Thyroid gland (tissue), 4 donors: ENCODE results near the gene RNF10. TPM values are rescaled to one million over a fixed set of nuclear protein-coding genes. Genes with fewer than 3 reads are reported as not detected.

ENCODE experiments used
- DNase-seq, 2 donors: peaks; one replicate each; pipeline ENCODE4 v3.0.0-alpha.2; 2019
- H3K27ac ChIP-seq, 3 donors: fragments of 200-600 bp; sonication (generic); 1 replicate in 2 of 3; 2 replicates in 1 of 3; pipeline ENCODE4 v1.5.1; 2016 to 2019; ENCODE audit warnings: mild to moderate bottlenecking in 1 of 3, moderate library complexity in 1 of 3
- H3K27me3 ChIP-seq: fragments of 200-600 bp; sonication (generic); one replicate; pipeline ENCODE4 v1.5.1; 2019
- H3K36me3 ChIP-seq, 2 donors: fragments of 200-600 bp; sonication (generic); one replicate each; pipeline ENCODE4 v1.5.1; 2016 to 2019
- H3K4me1 ChIP-seq, 2 donors: fragments of 200-600 bp; sonication (generic); one replicate each; pipeline ENCODE4 v1.5.1; 2017 to 2019
- H3K4me3 ChIP-seq, 3 donors: fragments of 200-600 bp; sonication (generic); replicated peaks in 1 of 3; 1 replicate in 2 of 3; 2 replicates in 1 of 3; pipeline ENCODE4 v1.5.1; 2016; ENCODE audit warnings: mild to moderate bottlenecking in 1 of 3
- H3K9me3 ChIP-seq: fragments of 200-600 bp; sonication (generic); one replicate; pipeline ENCODE4 v1.5.1; 2017
- POLR2A ChIP-seq, 2 donors: fragments of 450-650 bp; IDR thresholded peaks; one replicate each; pipeline ENCODE4 v1.6.1; 2017; ENCODE audit warnings: antibody characterized with exemption in 2 of 2, mild to moderate bottlenecking in 2 of 2, moderate library complexity in 1 of 2
- WGBS, 2 donors: methylation state at CpG; one replicate each; pipeline ENCODE4 v1.1.5; 2017; 5-methylcytosine and 5-hydroxymethylcytosine counted together
- intact Hi-C: fragments of 100-400 bp; cut with DNase I; formaldehyde crosslinking; loops from one replicate; pipeline ENCODE4 v1.15.1; 2023
- total RNA-seq, 4 donors: library from RNA; depleted of rRNA; stranded (reverse); fragments of >200 nt; gene quantifications; one replicate each; pipeline ENCODE4 v1.2.3, GENCODE V29; 2016
- TF ChIP-seq, protein P1 (sequence below), 6 experiments: fragments of 200-600 bp in 3 of 6; fragments of 450-650 bp in 3 of 6; sonication (generic) in 3 of 6; IDR thresholded peaks; one replicate each; pipeline ENCODE4 v1.5.1; 2016 to 2019; ENCODE audit warnings: antibody characterized with exemption in 6 of 6, mild to moderate bottlenecking in 2 of 6, inconsistent platforms in 1 of 6, moderate library complexity in 1 of 6

RNF10 gene
- total RNA-seq, 4 donors from 2014 or later, result 62.5 to 159 (median 127) TPM

DNA sequence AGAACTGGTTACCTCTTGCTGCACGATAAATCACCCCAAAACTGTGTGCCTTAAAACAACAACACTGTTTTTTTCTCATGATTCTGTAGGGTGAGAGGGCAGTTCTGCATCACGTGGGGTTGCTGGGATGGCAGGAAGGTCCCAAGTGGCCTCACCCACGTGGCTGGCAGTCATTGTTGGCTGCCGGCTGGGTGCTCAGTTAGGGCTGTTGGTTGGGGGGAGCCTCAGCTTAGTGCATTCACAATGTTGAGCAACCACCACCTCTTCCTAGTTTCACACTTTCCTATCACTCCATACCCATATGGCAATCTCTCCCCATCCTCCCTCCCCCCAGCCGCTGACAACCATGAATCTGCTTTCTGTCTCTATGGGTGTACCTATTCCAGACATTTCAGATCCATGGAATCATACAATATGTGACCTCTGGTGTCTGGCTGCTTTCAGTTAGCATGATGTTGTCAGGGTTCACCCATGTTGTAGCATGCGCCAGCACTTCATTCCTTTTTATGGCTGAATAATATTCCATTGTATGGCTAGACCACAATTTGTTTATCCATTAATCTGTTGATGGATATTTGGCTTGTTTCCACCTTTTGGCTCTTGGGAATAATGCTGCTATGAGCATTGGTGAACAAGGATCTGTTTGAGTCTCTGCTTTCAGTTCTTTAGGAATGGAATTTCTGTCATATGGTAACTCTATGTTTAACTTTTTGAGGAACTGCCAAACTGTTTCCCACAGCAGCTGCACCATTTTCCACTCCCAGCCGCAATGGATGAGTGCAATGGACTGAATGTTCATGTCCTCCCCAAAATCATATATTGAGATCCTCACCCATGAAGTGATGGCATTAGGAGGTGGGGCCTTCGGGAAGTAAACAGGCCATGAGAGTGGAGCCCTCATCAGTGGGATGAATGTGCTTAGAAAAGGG, 58.2 kb downstream of the RNF10 start:
- DNase-seq, result no peak
- H3K27me3 ChIP-seq, result no peaks in the 10 kb centered on the region
- no peaks in the 10 kb centered on the region for H3K4me1 ChIP-seq
- intact Hi-C loops, result no loop called here
- no peaks in the 10 kb centered on the region for H3K36me3 ChIP-seq
- H3K27ac ChIP-seq, result no peak overlapping the region
- no peak for TF ChIP-seq POLR2A (IDR thresholded peaks at IDR 0.05)
- TF ChIP-seq, protein P1, sequence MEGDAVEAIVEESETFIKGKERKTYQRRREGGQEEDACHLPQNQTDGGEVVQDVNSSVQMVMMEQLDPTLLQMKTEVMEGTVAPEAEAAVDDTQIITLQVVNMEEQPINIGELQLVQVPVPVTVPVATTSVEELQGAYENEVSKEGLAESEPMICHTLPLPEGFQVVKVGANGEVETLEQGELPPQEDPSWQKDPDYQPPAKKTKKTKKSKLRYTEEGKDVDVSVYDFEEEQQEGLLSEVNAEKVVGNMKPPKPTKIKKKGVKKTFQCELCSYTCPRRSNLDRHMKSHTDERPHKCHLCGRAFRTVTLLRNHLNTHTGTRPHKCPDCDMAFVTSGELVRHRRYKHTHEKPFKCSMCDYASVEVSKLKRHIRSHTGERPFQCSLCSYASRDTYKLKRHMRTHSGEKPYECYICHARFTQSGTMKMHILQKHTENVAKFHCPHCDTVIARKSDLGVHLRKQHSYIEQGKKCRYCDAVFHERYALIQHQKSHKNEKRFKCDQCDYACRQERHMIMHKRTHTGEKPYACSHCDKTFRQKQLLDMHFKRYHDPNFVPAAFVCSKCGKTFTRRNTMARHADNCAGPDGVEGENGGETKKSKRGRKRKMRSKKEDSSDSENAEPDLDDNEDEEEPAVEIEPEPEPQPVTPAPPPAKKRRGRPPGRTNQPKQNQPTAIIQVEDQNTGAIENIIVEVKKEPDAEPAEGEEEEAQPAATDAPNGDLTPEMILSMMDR (IDR thresholded peaks at IDR 0.05), result no peak
- no peak overlapping the region for H3K4me3 ChIP-seq
- H3K9me3 ChIP-seq, result no peaks in the 10 kb centered on the region
- 65 to 75% methylated on average over 8 of the region's 8 CpGs for WGBS, 2 donors

DNA sequence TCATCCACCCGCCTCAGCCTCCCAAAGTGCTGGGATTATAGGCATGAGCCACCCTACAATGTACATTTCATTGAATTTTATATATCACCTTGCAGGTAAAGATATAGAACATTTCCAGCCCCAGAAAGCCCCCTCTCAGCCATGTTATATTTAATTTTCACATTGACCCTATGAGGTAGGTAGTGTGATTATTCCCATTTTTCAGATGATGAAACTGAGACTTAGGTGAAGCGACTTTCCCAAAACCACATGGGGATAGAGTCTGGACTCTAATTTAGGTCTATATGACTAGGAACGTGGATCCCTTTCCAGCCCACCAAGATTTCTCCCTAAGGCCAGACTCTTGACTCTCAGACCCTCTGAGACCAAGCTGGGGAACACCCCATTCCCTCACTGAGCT, 62.7 kb downstream of the RNF10 start:
- WGBS, 2 donors, result 96% methylated on average over 3 of the region's 3 CpGs
- H3K9me3 ChIP-seq, result no peaks in the 10 kb centered on the region
- DNase-seq, result no peak
- H3K36me3 ChIP-seq, result no peaks in the 10 kb centered on the region
- intact Hi-C loops, result no loop called here
- no peak overlapping the region for H3K4me3 ChIP-seq
- H3K4me1 ChIP-seq, result peaks cover 0 to 10% of the 10 kb centered on the region in 2 donors
- no peak for TF ChIP-seq POLR2A (IDR thresholded peaks at IDR 0.05)
- TF ChIP-seq, protein P1 (IDR thresholded peaks at IDR 0.05), result no peak
- H3K27me3 ChIP-seq, result no peaks in the 10 kb centered on the region
- no peak overlapping the region for H3K27ac ChIP-seq

DNA sequence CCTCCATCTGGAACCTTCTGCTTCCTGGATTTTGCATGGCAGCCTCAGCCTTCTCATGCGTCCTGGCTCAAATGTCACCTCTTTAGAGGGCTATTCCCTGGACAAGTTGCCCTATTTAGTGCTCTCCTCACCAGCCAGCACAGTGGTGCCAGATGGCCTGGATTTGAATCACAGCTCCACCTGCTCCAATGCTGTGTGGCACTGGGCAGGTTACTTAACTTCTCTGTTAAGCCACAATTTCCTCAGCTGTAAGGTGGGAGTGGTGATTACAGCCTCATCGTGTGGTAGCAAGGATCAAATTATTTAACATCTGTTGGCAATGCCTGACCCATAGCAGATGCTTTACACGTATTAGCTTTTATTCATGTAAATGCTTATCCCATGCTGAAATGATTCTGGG, 63.7 kb downstream of the RNF10 start:
- intact Hi-C loops, result no loop called here

DNA sequence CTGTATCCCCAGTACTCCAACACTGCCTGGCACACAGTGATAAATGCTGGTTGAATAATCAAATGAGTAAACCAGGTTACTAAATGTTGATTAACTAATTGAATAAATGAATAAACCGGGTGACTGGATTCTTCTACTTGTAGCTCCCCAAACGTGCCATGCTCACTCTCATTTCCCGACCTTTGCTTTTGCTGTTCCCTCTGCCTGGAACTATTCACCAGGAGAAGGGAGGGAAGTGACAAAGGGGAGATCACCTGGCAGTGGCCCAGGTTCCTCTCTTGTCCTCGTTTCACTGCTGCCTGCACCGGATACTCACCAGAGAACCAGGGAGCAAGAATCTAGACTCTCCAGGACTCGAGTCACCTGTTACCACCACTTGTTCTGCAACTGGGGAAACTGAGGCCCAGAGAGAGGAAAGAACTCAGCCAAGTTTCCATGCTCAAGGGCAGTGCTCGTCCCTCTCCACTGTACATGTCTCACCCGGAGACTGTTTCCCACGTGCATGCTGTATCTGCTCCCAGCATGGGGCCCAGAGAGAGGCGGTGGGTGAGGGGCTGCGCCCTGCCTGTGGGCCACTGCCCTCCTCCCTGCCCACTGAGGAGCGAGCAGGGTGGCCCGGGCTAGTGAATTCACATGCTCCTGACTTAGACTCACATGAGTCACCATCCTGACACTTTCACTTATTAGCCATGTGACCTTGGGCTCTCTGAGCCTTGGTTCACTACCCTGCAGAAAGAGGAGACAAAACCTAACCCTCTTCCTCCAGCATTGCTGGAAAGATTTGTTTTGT, 64.7 kb downstream of the RNF10 start:
- Histone ChIP-seq H3K4me3 (no peak overlapping the region), H3K4me1 (peaks cover 0 to 10% of the 10 kb centered on the region in 2 donors), H3K27ac (no peak overlapping the region), H3K27me3 (no peaks in the 10 kb centered on the region), H3K9me3 (no peaks in the 10 kb centered on the region), H3K36me3 (no peaks in the 10 kb centered on the region)
- 38 to 40% methylated on average over 12 to 13 of the region's 13 CpGs for WGBS, 2 donors
- DNase-seq, result peak; percentile 14 to 15
- intact Hi-C loops, result no loop called here
- TF ChIP-seq, protein P1 (IDR thresholded peaks at IDR 0.05), result no peak
- no peak for TF ChIP-seq POLR2A (IDR thresholded peaks at IDR 0.05)

More for the DNA sequence above, 63.7 kb downstream of the RNF10 start:
- no peak for DNase-seq
- Histone ChIP-seq H3K27ac (no peak overlapping the region), H3K27me3 (no peaks in the 10 kb centered on the region), H3K36me3 (no peaks in the 10 kb centered on the region), H3K9me3 (no peaks in the 10 kb centered on the region), H3K4me3 (no peak overlapping the region), H3K4me1 (peaks cover 0 to 10% of the 10 kb centered on the region in 2 donors)
- WGBS, 2 donors, result 75 to 78% methylated on average over 3 of the region's 3 CpGs
- TF ChIP-seq, protein P1 (IDR thresholded peaks at IDR 0.05), result no peak
- TF ChIP-seq POLR2A (IDR thresholded peaks at IDR 0.05), result no peak
